HFFc6 (cell line): ENCODE measurements around the gene RBM34. TPM values are rescaled to one million over a fixed set of nuclear protein-coding genes. Genes with fewer than 3 reads are reported as not detected.
A peak's percentile ranks its signal among the peaks of the same experiment; 100 is the strongest.

Experiments
- DNase-seq: peaks from one replicate; pipeline ENCODE4 v3.0.0-alpha.2; 2018
- H3K27ac Mint-ChIP-seq: 2 replicates; pipeline ENCODE4 v1.8.0; 2020; ENCODE audit warnings: mild to moderate bottlenecking, mixed read lengths
- H3K27me3 Mint-ChIP-seq: 2 replicates; pipeline ENCODE4 v1.8.0; 2021; ENCODE audit warnings: mild to moderate bottlenecking, moderate library complexity, mixed read lengths; ENCODE audit not compliant: insufficient read depth
- H3K36me3 Mint-ChIP-seq: 2 replicates; pipeline ENCODE4 v1.8.0; 2021; ENCODE audit warnings: low read depth, mixed read lengths
- H3K4me1 Mint-ChIP-seq: 2 replicates; pipeline ENCODE4 v1.8.0; 2020; ENCODE audit warnings: low read depth, mixed read lengths
- H3K4me3 Mint-ChIP-seq: 2 replicates; pipeline ENCODE4 v1.8.0; 2020; ENCODE audit warnings: mild to moderate bottlenecking, moderate library complexity, mixed read lengths
- H3K9me3 Mint-ChIP-seq: 2 replicates; pipeline ENCODE4 v1.8.0; 2020; ENCODE audit warnings: mild to moderate bottlenecking, mixed read lengths
- CTCF ChIP-seq: fragments of 200-600 bp; sonication (generic); IDR thresholded peaks from 2 replicates; pipeline ENCODE4 v1.5.0; 2021; ENCODE audit warnings: antibody characterized with exemption, mild to moderate bottlenecking
- total RNA-seq, 6 experiments: library from RNA; stranded (reverse); fragmentation: NEBNext Ultra II Directional; extraction: Animal tissue kit (Norgen Biotek cat#: 25700); gene quantifications; 2 replicates in 1 of 6; 3 replicates in 5 of 6; pipeline ENCODE4 v1.2.3, GENCODE V29; 2021

The RBM34 gene
- total RNA-seq, 6 experiments from 2014 or later, result 68.6 to 85.2 (median 75.4) TPM

- no peaks in the 10 kb centered on the region; the same call in 1 of the 2 replicates for H3K27me3 Mint-ChIP-seq
- peaks cover 53% of the 10 kb centered on the region for H3K36me3 Mint-ChIP-seq
- no peak overlapping the region for H3K4me3 Mint-ChIP-seq
- H3K4me1 Mint-ChIP-seq, result peaks cover 48% of the 10 kb centered on the region
- no peaks in the 10 kb centered on the region for H3K9me3 Mint-ChIP-seq
- DNase-seq, result no peak
- peak overlapping the region; percentile 17; the same call in 1 of the 2 replicates for H3K27ac Mint-ChIP-seq
- no peak for TF ChIP-seq CTCF
Measured at GRCh38 chr1:235108876-235109275, 52.2 kb downstream of the RBM34 start.

- Mint-ChIP-seq H3K27ac (no peak overlapping the region), H3K27me3 (no peaks in the 10 kb centered on the region; the same call in 1 of the 2 replicates), H3K9me3 (no peaks in the 10 kb centered on the region), H3K36me3 (peaks cover 46% of the 10 kb centered on the region), H3K4me3 (no peak overlapping the region), H3K4me1 (peaks cover 45% of the 10 kb centered on the region)
- no peak for DNase-seq
- no peak for TF ChIP-seq CTCF
Measured at GRCh38 chr1:235108185-235108593, 52.9 kb downstream of the RBM34 start.

GRCh38 chr1:235107368-235108184 is 53.5 kb downstream of the RBM34 start:
- no peak for TF ChIP-seq CTCF
- no peak for DNase-seq
- Mint-ChIP-seq H3K4me3 (no peak overlapping the region), H3K27me3 (no peaks in the 10 kb centered on the region; the same call in 1 of the 2 replicates), H3K4me1 (peaks cover 40% of the 10 kb centered on the region), H3K27ac (peak overlapping the region; percentile 0; the same call in 1 of the 2 replicates), H3K9me3 (no peaks in the 10 kb centered on the region), H3K36me3 (peaks cover 40% of the 10 kb centered on the region)

- TF ChIP-seq CTCF, result no peak
- DNase-seq, result no peak
- no peaks in the 10 kb centered on the region; the same call in 1 of the 2 replicates for H3K27me3 Mint-ChIP-seq
- peaks cover 39% of the 10 kb centered on the region for H3K36me3 Mint-ChIP-seq
- no peak overlapping the region for H3K4me3 Mint-ChIP-seq
- H3K9me3 Mint-ChIP-seq, result no peaks in the 10 kb centered on the region
- H3K27ac Mint-ChIP-seq, result no peak overlapping the region
- peaks cover 46% of the 10 kb centered on the region for H3K4me1 Mint-ChIP-seq
Measured at GRCh38 chr1:235106457-235106856, 54.6 kb downstream of the RBM34 start.

GRCh38 chr1:235105051-235106043 is 55.7 kb downstream of the RBM34 start:
- Mint-ChIP-seq H3K27ac (peak overlapping the region; percentile 87), H3K36me3 (peaks cover 28% of the 10 kb centered on the region)

More at GRCh38 chr1:235105051-235106043, 55.7 kb downstream of the RBM34 start:
- no peaks in the 10 kb centered on the region; the same call in 1 of the 2 replicates for H3K27me3 Mint-ChIP-seq
- H3K4me1 Mint-ChIP-seq, result peaks cover 46% of the 10 kb centered on the region
- DNase-seq, result peak; percentile 22
- H3K9me3 Mint-ChIP-seq, result no peaks in the 10 kb centered on the region
- no peak for TF ChIP-seq CTCF
- H3K4me3 Mint-ChIP-seq, result peak overlapping the region; percentile 87
